ENCODE data around the gene ANO7. TPM values are rescaled to one million over a fixed set of nuclear protein-coding genes. Genes with fewer than 3 reads are reported as not detected.

The ANO7 gene
- total and polyA plus RNA-seq, 7 donors = 0.41 to 39.2 (median 3.9) TPM; not detected in 2

DNA sequence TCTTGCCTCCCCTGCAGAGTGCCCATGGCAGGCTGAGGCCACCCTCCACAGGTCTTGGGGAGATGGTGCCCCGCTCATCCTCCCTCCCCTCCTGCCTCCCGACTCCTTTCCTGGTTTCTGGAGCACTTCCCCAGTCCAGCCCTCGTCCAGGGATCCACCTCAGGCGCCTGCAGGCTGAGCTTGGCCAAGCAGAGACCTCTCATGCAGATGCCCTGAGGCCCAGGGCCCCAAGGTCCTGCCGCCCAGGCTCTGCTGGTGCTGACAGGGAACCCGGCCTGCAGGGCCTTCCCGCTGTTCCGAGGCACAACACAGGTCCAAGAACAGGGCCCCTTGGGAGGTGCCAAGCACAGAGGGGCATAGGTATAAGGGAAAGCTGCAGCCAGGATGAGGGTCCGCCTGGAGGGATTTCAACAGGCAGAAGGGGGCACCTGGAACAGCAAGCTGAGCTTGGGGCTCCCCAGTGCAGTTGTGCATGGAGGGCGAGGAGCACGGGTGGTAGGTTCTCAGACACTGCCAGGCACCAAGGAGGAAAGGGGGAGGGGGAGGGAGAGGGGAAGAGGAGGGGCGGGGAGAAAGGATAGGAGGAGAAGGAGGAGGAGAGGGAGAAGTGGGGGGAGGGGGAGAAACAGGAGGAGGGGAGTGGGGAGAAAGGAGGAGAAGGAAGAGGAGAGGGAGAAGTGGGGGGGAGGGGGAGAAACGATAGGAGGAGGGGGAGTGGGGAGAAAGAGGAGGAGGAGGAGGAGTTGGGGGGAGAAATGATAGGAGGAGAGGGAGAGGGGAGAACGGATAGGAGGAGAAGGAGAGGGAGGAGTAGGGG, 1.2 kb upstream of the ANO7 start:
- WGBS, 2 donors = 64 to 65% methylated on average over 14 of the region's 14 CpGs

DNA sequence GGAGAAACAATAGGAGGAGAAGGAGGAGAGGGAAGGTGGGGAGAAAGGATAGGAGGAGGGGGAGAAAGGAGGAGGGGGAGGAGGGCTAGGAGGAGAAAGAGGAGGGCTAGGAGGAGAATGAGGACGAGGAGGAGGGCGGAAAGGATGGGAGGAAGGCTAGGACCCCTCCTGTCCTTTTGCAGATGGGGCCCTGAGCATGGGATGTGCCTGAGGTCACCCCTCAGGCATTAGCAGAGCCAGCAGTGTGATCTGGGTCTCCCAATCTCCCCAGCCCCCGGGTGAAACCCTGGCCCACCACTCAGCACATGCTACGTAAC, 601 bp upstream of the ANO7 start:
- H3K27ac ChIP-seq = no peak overlapping the region
- intact Hi-C loops (cut with DNase I) = no loop called here
- no peak overlapping the region for H3K4me3 ChIP-seq
- peaks cover 0 to 10% (median 0%) of the 10 kb centered on the region in 4 donors for H3K36me3 ChIP-seq
- H3K9me3 ChIP-seq = no peaks in the 10 kb centered on the region
- H3K4me1 ChIP-seq = no peaks in the 10 kb centered on the region
- TF ChIP-seq POLR2A (IDR thresholded peaks at IDR 0.05) (no peak), POLR2AphosphoS5 (IDR thresholded peaks at IDR 0.05) (no peak), EP300 (IDR thresholded peaks at IDR 0.05) (no peak)
- TF ChIP-seq, protein P1, sequence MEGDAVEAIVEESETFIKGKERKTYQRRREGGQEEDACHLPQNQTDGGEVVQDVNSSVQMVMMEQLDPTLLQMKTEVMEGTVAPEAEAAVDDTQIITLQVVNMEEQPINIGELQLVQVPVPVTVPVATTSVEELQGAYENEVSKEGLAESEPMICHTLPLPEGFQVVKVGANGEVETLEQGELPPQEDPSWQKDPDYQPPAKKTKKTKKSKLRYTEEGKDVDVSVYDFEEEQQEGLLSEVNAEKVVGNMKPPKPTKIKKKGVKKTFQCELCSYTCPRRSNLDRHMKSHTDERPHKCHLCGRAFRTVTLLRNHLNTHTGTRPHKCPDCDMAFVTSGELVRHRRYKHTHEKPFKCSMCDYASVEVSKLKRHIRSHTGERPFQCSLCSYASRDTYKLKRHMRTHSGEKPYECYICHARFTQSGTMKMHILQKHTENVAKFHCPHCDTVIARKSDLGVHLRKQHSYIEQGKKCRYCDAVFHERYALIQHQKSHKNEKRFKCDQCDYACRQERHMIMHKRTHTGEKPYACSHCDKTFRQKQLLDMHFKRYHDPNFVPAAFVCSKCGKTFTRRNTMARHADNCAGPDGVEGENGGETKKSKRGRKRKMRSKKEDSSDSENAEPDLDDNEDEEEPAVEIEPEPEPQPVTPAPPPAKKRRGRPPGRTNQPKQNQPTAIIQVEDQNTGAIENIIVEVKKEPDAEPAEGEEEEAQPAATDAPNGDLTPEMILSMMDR (IDR thresholded peaks at IDR 0.05) = no peak
- 57 to 67% methylated on average over 4 of the region's 4 CpGs for WGBS, 2 donors
- no peaks in the 10 kb centered on the region for H3K27me3 ChIP-seq
- no peak for DNase-seq

More for the DNA sequence above, 1.2 kb upstream of the ANO7 start:
- H3K27me3 ChIP-seq = no peaks in the 10 kb centered on the region
- peaks cover 0 to 15% (median 1%) of the 10 kb centered on the region in 4 donors for H3K36me3 ChIP-seq
- intact Hi-C loops (cut with DNase I) = no loop called here
- H3K9me3 ChIP-seq = no peaks in the 10 kb centered on the region
- no peaks in the 10 kb centered on the region for H3K4me1 ChIP-seq
- no peak overlapping the region for H3K4me3 ChIP-seq
- no peak overlapping the region for H3K27ac ChIP-seq
- TF ChIP-seq POLR2AphosphoS5 (IDR thresholded peaks at IDR 0.05) (no peak), EP300 (IDR thresholded peaks at IDR 0.05) (no peak), POLR2A (IDR thresholded peaks at IDR 0.05) (no peak)
- TF ChIP-seq, protein P1 (IDR thresholded peaks at IDR 0.05) = no peak
- DNase-seq = no peak

DNA sequence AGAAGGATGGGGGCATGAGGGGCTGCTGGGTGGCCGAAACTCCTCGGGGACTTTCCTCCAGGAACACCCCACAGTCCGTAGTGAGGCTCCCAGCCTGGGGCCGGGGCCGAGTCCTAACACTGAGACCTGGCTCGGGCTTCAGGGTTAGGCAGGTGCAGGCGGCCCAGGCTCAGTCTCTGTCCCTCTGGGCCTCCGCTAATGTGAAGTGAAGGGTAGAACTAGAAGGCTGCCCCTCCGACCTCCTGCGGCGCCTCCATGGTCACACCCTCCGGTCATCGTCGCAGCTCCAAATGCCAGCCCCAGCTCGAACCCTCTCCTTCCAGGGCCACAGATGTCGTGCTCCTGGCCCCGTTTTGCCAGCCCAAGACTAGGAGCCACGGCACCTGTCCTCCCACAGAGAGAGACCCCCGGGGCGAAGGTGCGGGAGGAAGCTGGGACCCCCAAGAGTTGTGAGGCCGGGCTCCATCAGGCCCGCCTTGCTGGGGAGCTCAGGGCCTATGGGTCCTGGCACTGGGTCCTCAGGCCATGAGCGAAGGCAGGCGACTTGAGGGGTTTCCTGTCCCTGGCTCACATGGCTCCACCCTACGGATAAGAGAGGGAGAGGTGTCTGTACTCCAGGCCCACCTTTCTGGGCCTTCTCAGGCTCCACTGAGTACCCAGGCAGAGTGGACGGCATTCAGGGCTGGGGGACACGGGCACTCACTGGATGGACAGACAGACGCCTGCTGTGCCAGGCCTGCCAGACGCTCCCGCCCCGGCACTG, 797 bp downstream of the ANO7 start:
- H3K4me3 ChIP-seq = no peak overlapping the region
- no peak overlapping the region for H3K27ac ChIP-seq
- H3K36me3 ChIP-seq = no peaks in the 10 kb centered on the region
- no peaks in the 10 kb centered on the region for H3K4me1 ChIP-seq
- no peak for DNase-seq
- WGBS, 2 donors = 88 to 91% methylated on average over 32 of the region's 32 CpGs
- no peaks in the 10 kb centered on the region for H3K9me3 ChIP-seq
- intact Hi-C loops (cut with DNase I) = no loop called here
- no peaks in the 10 kb centered on the region for H3K27me3 ChIP-seq
- TF ChIP-seq EP300 (IDR thresholded peaks at IDR 0.05) (no peak), POLR2AphosphoS5 (IDR thresholded peaks at IDR 0.05) (no peak), POLR2A (IDR thresholded peaks at IDR 0.05) (no peak)
- TF ChIP-seq, protein P1 (IDR thresholded peaks at IDR 0.05) = no peak

DNA sequence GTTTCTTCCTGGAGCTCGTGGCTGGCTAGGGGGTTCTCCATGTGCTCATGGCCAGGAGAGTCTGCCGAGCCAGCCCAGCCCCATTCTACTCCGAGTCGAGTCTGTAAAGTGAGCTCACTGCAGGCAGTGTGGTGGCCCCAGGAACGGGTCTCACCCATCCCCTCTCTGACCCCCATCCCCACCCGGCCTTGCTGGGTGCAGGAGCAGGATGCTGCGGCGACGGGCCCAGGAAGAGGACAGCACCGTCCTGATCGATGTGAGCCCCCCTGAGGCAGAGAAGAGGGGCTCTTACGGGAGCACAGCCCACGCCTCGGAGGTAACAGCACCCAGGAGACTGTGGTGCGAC, 1.4 kb downstream of the ANO7 start:
- intact Hi-C loops (cut with DNase I) = no loop called here
- no peaks in the 10 kb centered on the region for H3K27me3 ChIP-seq
- no peaks in the 10 kb centered on the region for H3K9me3 ChIP-seq
- DNase-seq = no peak
- TF ChIP-seq POLR2A (IDR thresholded peaks at IDR 0.05) (no peak), POLR2AphosphoS5 (IDR thresholded peaks at IDR 0.05) (no peak), EP300 (IDR thresholded peaks at IDR 0.05) (no peak)
- TF ChIP-seq, protein P1 (IDR thresholded peaks at IDR 0.05) = no peak
- H3K27ac ChIP-seq = no peak overlapping the region
- H3K4me1 ChIP-seq = no peaks in the 10 kb centered on the region
- WGBS, 2 donors = 83 to 89% methylated on average over 15 of the region's 15 CpGs
- H3K4me3 ChIP-seq = no peak overlapping the region
- H3K36me3 ChIP-seq = no peaks in the 10 kb centered on the region

Measured in sigmoid colon (tissue), 7 donors.